ENCODE measurements around the gene KIAA0319L.

Gene KIAA0319L

GRCh38 chr1:35506960-35507912 is 50.0 kb downstream of the KIAA0319L start:
- in situ Hi-C loops (cut with HindIII; ENCODE audit: low pct_ligation_motif_present, low sequenced_read_pairs), result no loop called here
- H3K4me3 ChIP-seq (ENCODE audit: low read depth, low read length), result no peak overlapping the region
- no peak overlapping the region for H3K27ac ChIP-seq
- no peak for DNase-seq
- no peak for TF ChIP-seq CTCF (IDR thresholded peaks at IDR 0.05; ENCODE audit: low read depth, low read length, missing control alignments)
- H3K36me3 ChIP-seq (replicated peaks), result no peaks in the 10 kb centered on the region
- no peaks in the 10 kb centered on the region for H3K27me3 ChIP-seq (replicated peaks)

GRCh38 chr1:35505911-35506798 is 51.0 kb downstream of the KIAA0319L start:
- no peaks in the 10 kb centered on the region for H3K36me3 ChIP-seq (replicated peaks)
- peak overlapping the region; percentile 16 for H3K27ac ChIP-seq
- TF ChIP-seq CTCF (IDR thresholded peaks at IDR 0.05; ENCODE audit: low read depth, low read length, missing control alignments), result no peak
- H3K4me3 ChIP-seq (ENCODE audit: low read depth, low read length), result no peak overlapping the region
- in situ Hi-C loops (cut with HindIII; ENCODE audit: low pct_ligation_motif_present, low sequenced_read_pairs), result no loop called here
- H3K27me3 ChIP-seq (replicated peaks), result no peaks in the 10 kb centered on the region
- DNase-seq, result peak; percentile 92

GRCh38 chr1:35502242-35502641 is 55.0 kb downstream of the KIAA0319L start:
- no peak for TF ChIP-seq CTCF (IDR thresholded peaks at IDR 0.05; ENCODE audit: low read depth, low read length, missing control alignments)
- DNase-seq, result no peak
- in situ Hi-C loops (cut with HindIII; ENCODE audit: low pct_ligation_motif_present, low sequenced_read_pairs), result no loop called here
- H3K27me3 ChIP-seq (replicated peaks), result no peaks in the 10 kb centered on the region
- no peak overlapping the region for H3K27ac ChIP-seq
- no peak overlapping the region for H3K4me3 ChIP-seq (ENCODE audit: low read depth, low read length)
- no peaks in the 10 kb centered on the region for H3K36me3 ChIP-seq (replicated peaks)

GRCh38 chr1:35500439-35500838 is 56.8 kb downstream of the KIAA0319L start:
- Histone ChIP-seq H3K36me3 (replicated peaks) (no peaks in the 10 kb centered on the region), H3K27me3 (replicated peaks) (no peaks in the 10 kb centered on the region), H3K4me3 (ENCODE audit: low read depth, low read length) (no peak overlapping the region), H3K27ac (no peak overlapping the region)
- no peak for DNase-seq
- in situ Hi-C loops (cut with HindIII; ENCODE audit: low pct_ligation_motif_present, low sequenced_read_pairs), result no loop called here
- no peak for TF ChIP-seq CTCF (IDR thresholded peaks at IDR 0.05; ENCODE audit: low read depth, low read length, missing control alignments)

- no peaks in the 10 kb centered on the region for H3K36me3 ChIP-seq (replicated peaks)
- no peak for DNase-seq
- in situ Hi-C loops (cut with HindIII; ENCODE audit: low pct_ligation_motif_present, low sequenced_read_pairs), result no loop called here
- H3K4me3 ChIP-seq (ENCODE audit: low read depth, low read length), result no peak overlapping the region
- no peak for TF ChIP-seq CTCF (IDR thresholded peaks at IDR 0.05; ENCODE audit: low read depth, low read length, missing control alignments)
- H3K27me3 ChIP-seq (replicated peaks), result no peaks in the 10 kb centered on the region
- H3K27ac ChIP-seq, result no peak overlapping the region
These were observed 57.5 kb downstream of the KIAA0319L start for GRCh38 chr1:35499652-35500176.

Data from brain microvascular endothelial cell (primary cell).